Loucy (cell line): ENCODE data around the gene CFAP58.

Experiments
- H2AFZ ChIP-seq: fragments of 200-600 bp; sonication (generic); 2 replicates; pipeline ENCODE4 v1.6.0; 2016; ENCODE audit warnings: antibody characterized with exemption, mild to moderate bottlenecking, low read length, moderate library complexity
- H3F3A ChIP-seq: fragments of 200-600 bp; 2 replicates; pipeline ENCODE4 v1.6.0; 2016; ENCODE audit warnings: antibody characterized with exemption, low read depth, mild to moderate bottlenecking
- H3K27me3 ChIP-seq: fragments of 200-600 bp; sonication (generic); 2 replicates; pipeline ENCODE4 v1.6.1; 2014; ENCODE audit warnings: low read length, mild to moderate bottlenecking; ENCODE audit not compliant: insufficient read depth, poor library complexity, severe bottlenecking
- H3K36me3 ChIP-seq: fragments of 200-600 bp; sonication (generic); 2 replicates; pipeline ENCODE4 v1.6.1; 2016; ENCODE audit warnings: low read length; ENCODE audit not compliant: insufficient read depth
- H3K4me1 ChIP-seq: fragments of 200-600 bp; sonication (generic); 2 replicates; pipeline ENCODE4 v1.5.1; 2014; ENCODE audit warnings: low read length, mild to moderate bottlenecking; ENCODE audit not compliant: insufficient read depth, poor library complexity, severe bottlenecking
- H3K4me2 ChIP-seq: fragments of 200-600 bp; sonication (generic); 2 replicates; pipeline ENCODE4 v1.6.0; 2014; ENCODE audit warnings: antibody characterized with exemption, low read length, low read depth, mild to moderate bottlenecking; ENCODE audit not compliant: poor library complexity, severe bottlenecking
- H3K4me3 ChIP-seq: fragments of 200-600 bp; sonication (generic); 2 replicates; pipeline ENCODE4 v1.5.1; 2014; ENCODE audit warnings: low read length, mild to moderate bottlenecking, mixed read lengths; ENCODE audit not compliant: poor library complexity, severe bottlenecking
- H3K79me2 ChIP-seq: fragments of 200-600 bp; sonication (generic); 2 replicates; pipeline ENCODE4 v1.6.1; 2014; ENCODE audit warnings: low read length; ENCODE audit not compliant: insufficient read depth
- H3K9ac ChIP-seq: fragments of 200-600 bp; sonication (generic); 2 replicates; pipeline ENCODE4 v1.6.0; 2014; ENCODE audit warnings: mild to moderate bottlenecking, low read depth, low read length, moderate library complexity; ENCODE audit not compliant: poor library complexity, severe bottlenecking
- H3K9me2 ChIP-seq: fragments of 200-600 bp; sonication (generic); replicated peaks from 2 replicates; pipeline ENCODE4 v1.6.1; 2016; ENCODE audit warnings: low read depth, low read length, mixed read lengths
- H3K9me3 ChIP-seq: fragments of 200-600 bp; sonication (generic); 2 replicates; pipeline ENCODE4 v1.6.1; 2014; ENCODE audit warnings: mild to moderate bottlenecking, antibody characterized with exemption, low read length, low read depth; ENCODE audit not compliant: insufficient read depth
- H4K20me1 ChIP-seq: fragments of 200-600 bp; sonication (generic); 2 replicates; pipeline ENCODE4 v1.6.0; 2014; ENCODE audit warnings: antibody characterized with exemption, low read length, mild to moderate bottlenecking; ENCODE audit not compliant: insufficient read depth, poor library complexity, severe bottlenecking
- EZH2phosphoT487 ChIP-seq: fragments of 200-600 bp; IDR thresholded peaks from 2 replicates; pipeline ENCODE4 v1.6.1; 2018; ENCODE audit warnings: antibody characterized with exemption, mild to moderate bottlenecking, moderate library complexity, borderline replicate concordance
- TF ChIP-seq, protein P1 (sequence below): fragments of 200-600 bp; sonication (generic); conservative IDR thresholded peaks from 2 replicates; pipeline ENCODE4 v1.5.1; 2014; ENCODE audit warnings: mild to moderate bottlenecking, antibody characterized with exemption, low read length

The CFAP58 gene

DNA sequence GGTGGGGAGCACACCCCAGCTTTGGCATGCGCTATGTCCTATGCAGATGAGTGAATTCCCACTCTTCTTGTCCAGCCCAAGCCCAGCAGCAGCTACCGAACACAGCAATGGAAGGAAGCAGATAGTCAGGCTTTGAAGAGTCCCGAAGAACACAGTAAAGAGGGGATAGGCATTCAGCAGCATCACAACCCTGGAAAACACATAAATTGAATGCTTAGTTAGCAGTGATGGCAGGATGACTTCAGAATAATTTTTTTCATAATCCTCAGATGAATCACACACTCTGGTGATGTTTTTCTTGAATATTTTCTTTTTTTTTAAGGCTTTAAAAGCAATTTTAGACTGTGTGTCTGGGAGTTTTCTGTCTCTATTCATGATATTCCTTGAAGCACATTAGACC, 95.8 kb downstream of the CFAP58 start:
- H3K9ac ChIP-seq = no peak overlapping the region
- H3K4me3 ChIP-seq = no peak overlapping the region
- H3K4me1 ChIP-seq = no peaks in the 10 kb centered on the region
- no peaks in the 10 kb centered on the region for H3F3A ChIP-seq
- H3K9me3 ChIP-seq = no peaks in the 10 kb centered on the region
- no peaks in the 10 kb centered on the region for H3K27me3 ChIP-seq
- no peaks in the 10 kb centered on the region for H3K36me3 ChIP-seq
- TF ChIP-seq, protein P1, sequence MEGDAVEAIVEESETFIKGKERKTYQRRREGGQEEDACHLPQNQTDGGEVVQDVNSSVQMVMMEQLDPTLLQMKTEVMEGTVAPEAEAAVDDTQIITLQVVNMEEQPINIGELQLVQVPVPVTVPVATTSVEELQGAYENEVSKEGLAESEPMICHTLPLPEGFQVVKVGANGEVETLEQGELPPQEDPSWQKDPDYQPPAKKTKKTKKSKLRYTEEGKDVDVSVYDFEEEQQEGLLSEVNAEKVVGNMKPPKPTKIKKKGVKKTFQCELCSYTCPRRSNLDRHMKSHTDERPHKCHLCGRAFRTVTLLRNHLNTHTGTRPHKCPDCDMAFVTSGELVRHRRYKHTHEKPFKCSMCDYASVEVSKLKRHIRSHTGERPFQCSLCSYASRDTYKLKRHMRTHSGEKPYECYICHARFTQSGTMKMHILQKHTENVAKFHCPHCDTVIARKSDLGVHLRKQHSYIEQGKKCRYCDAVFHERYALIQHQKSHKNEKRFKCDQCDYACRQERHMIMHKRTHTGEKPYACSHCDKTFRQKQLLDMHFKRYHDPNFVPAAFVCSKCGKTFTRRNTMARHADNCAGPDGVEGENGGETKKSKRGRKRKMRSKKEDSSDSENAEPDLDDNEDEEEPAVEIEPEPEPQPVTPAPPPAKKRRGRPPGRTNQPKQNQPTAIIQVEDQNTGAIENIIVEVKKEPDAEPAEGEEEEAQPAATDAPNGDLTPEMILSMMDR = no peak
- no peak for TF ChIP-seq EZH2phosphoT487
- H4K20me1 ChIP-seq = no peaks in the 10 kb centered on the region
- no peaks in the 10 kb centered on the region for H3K9me2 ChIP-seq
- no peak overlapping the region for H3K4me2 ChIP-seq
- no peak overlapping the region for H2AFZ ChIP-seq
- no peaks in the 10 kb centered on the region for H3K79me2 ChIP-seq

DNA sequence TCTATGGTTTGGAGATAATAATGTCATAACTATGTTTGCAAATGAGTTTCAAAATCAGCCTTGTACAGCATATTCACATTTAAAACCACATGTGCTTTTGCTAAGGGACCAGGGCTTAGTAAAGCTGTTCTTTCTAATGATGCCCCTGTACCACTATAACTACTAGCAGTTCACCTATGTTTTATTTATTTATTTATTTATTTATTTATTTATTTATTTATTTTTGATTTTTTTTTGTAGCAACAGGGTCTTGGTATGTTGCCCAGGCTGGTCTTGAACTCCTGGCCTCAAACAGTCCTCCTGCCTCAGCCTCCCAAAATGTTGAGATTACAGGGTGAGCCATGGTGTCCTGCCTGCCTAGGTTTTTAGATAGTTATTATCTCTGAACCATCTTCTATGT, 96.9 kb downstream of the CFAP58 start:
- H3K36me3 ChIP-seq = no peaks in the 10 kb centered on the region
- no peaks in the 10 kb centered on the region for H3K9me3 ChIP-seq
- TF ChIP-seq EZH2phosphoT487 = no peak
- TF ChIP-seq, protein P1 = no peak
- no peak overlapping the region for H3K4me3 ChIP-seq
- no peaks in the 10 kb centered on the region for H3K27me3 ChIP-seq
- no peak overlapping the region for H3K4me2 ChIP-seq
- no peaks in the 10 kb centered on the region for H3F3A ChIP-seq
- no peaks in the 10 kb centered on the region for H3K9me2 ChIP-seq
- H2AFZ ChIP-seq = no peak overlapping the region
- no peak overlapping the region for H3K9ac ChIP-seq
- no peaks in the 10 kb centered on the region for H3K4me1 ChIP-seq
- H3K79me2 ChIP-seq = no peaks in the 10 kb centered on the region
- no peaks in the 10 kb centered on the region for H4K20me1 ChIP-seq

DNA sequence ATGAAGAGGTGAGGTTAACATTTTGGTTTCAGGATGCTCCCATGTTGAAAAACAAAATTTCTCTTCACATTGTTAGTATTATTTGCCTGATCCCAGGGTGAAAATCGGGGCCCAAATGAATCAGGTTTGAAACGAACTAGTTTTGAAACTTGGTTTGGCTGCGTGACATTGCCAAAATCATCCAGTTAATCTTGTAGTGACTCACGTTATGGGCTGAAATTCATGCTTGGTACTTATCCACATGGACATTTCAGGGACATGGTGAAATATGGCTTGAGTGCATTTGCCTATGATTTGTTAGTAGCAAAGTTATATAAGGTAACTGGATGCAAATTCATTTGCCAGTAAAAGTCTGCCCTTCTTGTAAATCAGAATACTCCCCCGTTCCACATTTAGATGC, 97.3 kb downstream of the CFAP58 start:
- Histone ChIP-seq H3K4me1 (no peaks in the 10 kb centered on the region), H3K4me3 (no peak overlapping the region)

More for the DNA sequence above, 97.3 kb downstream of the CFAP58 start:
- no peak overlapping the region for H3K4me2 ChIP-seq
- no peak overlapping the region for H2AFZ ChIP-seq
- no peaks in the 10 kb centered on the region for H3K9me3 ChIP-seq
- TF ChIP-seq, protein P1 = no peak
- TF ChIP-seq EZH2phosphoT487 = no peak
- no peaks in the 10 kb centered on the region for H3K36me3 ChIP-seq
- no peaks in the 10 kb centered on the region for H4K20me1 ChIP-seq
- no peaks in the 10 kb centered on the region for H3K27me3 ChIP-seq
- no peaks in the 10 kb centered on the region for H3K79me2 ChIP-seq
- H3F3A ChIP-seq = no peaks in the 10 kb centered on the region
- no peaks in the 10 kb centered on the region for H3K9me2 ChIP-seq
- no peak overlapping the region for H3K9ac ChIP-seq
